ENCODE results near the gene NRCAM. TPM values are rescaled to one million over a fixed set of nuclear protein-coding genes. Genes with fewer than 3 reads are reported as not detected.

The NRCAM gene
- total RNA-seq, 1 donor from 2014 or later = 0.14 TPM

DNA sequence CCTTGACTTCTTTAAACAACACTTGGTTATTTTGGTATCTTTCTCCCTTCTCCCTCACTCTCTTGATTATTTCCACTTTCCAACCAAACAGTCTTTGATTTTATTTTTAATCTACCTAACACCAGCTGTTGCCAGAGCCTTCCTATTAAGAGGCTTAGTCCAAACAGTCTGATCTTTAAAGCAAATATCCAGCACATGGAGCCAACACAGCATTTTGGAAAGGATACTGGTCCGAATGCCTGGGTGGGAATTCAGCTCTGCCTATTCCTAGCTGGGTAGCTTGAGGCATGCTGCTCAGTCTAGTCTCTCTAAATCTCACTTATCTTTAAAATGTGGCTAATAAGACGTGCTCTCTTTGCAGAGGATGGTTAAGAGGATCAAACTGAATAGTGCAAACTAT, 129.3 kb downstream of the NRCAM start:
- DNase-seq = no peak
- H3K27ac ChIP-seq (replicated peaks) = no peak overlapping the region
- no peaks in the 10 kb centered on the region for H3K27me3 ChIP-seq (ENCODE audit: low read depth)
- no peaks in the 10 kb centered on the region for H3K36me3 ChIP-seq
- TF ChIP-seq, protein P1, sequence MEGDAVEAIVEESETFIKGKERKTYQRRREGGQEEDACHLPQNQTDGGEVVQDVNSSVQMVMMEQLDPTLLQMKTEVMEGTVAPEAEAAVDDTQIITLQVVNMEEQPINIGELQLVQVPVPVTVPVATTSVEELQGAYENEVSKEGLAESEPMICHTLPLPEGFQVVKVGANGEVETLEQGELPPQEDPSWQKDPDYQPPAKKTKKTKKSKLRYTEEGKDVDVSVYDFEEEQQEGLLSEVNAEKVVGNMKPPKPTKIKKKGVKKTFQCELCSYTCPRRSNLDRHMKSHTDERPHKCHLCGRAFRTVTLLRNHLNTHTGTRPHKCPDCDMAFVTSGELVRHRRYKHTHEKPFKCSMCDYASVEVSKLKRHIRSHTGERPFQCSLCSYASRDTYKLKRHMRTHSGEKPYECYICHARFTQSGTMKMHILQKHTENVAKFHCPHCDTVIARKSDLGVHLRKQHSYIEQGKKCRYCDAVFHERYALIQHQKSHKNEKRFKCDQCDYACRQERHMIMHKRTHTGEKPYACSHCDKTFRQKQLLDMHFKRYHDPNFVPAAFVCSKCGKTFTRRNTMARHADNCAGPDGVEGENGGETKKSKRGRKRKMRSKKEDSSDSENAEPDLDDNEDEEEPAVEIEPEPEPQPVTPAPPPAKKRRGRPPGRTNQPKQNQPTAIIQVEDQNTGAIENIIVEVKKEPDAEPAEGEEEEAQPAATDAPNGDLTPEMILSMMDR (IDR thresholded peaks at IDR 0.05; ENCODE audit: borderline replicate concordance) = no peak
- H3K9me3 ChIP-seq (replicated peaks) = no peaks in the 10 kb centered on the region
- H3K4me3 ChIP-seq = no peak overlapping the region
- H3K4me1 ChIP-seq = no peaks in the 10 kb centered on the region
- intact Hi-C loops (cut with micrococcal nuclease) = no loop called here

DNA sequence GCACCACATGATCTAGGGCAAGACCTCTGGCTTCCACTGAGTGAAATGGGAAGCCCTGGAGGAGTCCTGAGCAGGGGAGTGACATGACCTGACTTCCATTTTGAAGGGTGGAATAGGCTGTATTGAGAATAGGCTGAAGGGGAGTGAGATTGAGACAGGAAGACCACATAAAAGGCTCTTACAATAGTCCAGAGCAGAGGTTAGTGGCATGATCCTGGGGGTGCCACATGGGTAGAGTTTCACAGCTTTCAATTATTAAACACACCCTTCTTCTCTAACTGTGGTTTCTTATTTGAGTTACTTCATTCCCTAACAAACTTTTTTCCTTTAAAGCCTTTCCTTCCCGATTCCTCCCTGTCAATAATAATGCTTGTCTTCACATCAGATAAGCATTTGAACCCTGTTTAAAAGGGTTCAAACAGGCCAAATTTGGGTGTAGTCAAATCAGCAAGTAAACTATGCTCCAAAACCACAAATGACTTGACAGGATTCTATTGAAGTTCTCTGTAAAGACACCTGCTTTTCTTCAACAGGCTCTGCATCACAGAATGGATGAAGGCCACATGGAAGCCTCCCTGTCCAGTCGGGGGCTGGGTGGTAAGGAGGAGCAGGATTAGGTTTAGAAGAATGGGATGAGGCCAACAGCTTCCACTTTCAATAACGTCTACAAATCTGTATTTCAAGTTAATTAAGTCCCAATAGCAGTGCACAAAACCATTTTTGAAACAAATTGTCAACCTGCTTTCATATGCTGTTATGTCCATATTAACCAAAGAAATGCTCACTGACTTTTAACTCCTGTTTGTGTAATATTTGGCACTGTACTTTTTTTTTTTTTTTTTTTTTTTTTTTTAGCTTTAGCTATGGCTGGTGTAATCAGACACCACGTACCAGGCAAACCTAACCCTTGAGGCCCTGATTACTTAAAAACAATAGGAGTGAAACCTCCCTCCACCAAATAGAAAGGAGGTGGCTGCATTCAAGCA, 131.9 kb downstream of the NRCAM start:
- intact Hi-C loops (cut with micrococcal nuclease) = no loop called here
- TF ChIP-seq, protein P1 (IDR thresholded peaks at IDR 0.05; ENCODE audit: borderline replicate concordance) = no peak
- Histone ChIP-seq H3K36me3 (no peaks in the 10 kb centered on the region), H3K27ac (replicated peaks) (no peak overlapping the region), H3K27me3 (ENCODE audit: low read depth) (no peaks in the 10 kb centered on the region), H3K4me1 (no peaks in the 10 kb centered on the region), H3K9me3 (replicated peaks) (no peaks in the 10 kb centered on the region), H3K4me3 (no peak overlapping the region)
- DNase-seq = no peak

DNA sequence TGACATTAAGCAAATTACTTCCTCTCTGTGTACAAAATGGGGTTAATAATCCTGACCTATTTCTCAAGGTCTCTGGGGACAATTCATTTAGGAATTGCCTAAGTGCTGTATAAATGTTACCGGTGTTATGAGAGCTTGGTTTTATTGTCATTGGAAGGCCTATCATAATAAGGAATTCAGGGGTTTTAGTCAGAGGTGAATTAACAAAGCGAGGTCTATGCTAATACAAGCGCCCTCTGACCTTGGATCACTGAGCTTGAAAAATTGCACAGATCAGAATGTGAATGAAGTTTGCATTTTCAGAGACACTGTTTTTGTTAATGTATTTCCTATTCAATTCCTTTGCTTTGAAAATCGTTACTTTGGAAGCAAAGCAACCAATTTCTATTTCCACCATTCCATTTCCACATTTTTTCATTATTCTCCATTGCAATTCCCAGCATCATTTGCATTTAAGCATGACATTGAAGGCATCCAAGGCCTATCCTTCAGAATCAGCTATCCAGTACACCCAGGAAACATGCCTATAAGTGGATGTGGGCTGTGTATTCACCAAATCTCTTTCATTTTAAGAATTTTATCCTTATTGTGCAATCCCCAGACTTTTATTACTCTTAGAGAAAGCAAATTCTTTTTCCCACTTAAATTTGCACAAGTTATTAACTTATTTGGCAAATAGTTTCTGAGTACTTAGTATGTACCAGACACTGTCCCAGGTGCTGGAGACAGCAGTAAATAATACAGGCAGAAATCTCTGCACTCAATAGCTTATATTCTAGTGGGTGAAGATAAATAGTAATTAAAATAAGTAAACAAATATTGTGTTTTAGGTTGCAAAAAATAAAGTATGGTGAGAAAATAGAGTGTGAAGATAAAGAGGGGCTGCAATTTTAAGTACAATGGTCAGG, 133.1 kb downstream of the NRCAM start:
- TF ChIP-seq, protein P1 (IDR thresholded peaks at IDR 0.05; ENCODE audit: borderline replicate concordance) = no peak
- no peaks in the 10 kb centered on the region for H3K9me3 ChIP-seq (replicated peaks)
- H3K4me3 ChIP-seq = no peak overlapping the region
- H3K4me1 ChIP-seq = no peaks in the 10 kb centered on the region
- intact Hi-C loops (cut with micrococcal nuclease) = no loop called here
- no peak for DNase-seq
- H3K27ac ChIP-seq (replicated peaks) = no peak overlapping the region
- no peaks in the 10 kb centered on the region for H3K36me3 ChIP-seq
- H3K27me3 ChIP-seq (ENCODE audit: low read depth) = no peaks in the 10 kb centered on the region

DNA sequence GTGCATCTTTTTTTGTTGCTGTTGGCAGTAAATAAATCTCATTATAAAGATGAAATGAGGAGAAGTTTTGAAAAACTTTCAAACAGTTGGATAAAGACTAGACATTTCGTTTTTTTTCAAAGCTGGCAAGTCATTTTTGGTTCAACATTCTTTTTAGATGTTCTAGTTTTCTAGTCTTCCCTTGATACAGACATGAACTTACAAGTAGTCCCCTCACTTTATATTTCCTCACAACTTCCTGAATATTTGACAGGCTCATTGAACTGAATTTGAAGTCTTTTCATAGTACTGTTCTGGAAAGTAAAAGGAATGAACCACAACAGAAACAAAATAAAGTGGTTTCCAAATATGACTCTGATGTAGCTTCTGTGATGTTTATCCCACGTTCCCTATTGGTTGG, 134.2 kb downstream of the NRCAM start:
- no peaks in the 10 kb centered on the region for H3K27me3 ChIP-seq (ENCODE audit: low read depth)
- H3K9me3 ChIP-seq (replicated peaks) = no peaks in the 10 kb centered on the region
- no peak overlapping the region for H3K27ac ChIP-seq (replicated peaks)
- no peaks in the 10 kb centered on the region for H3K4me1 ChIP-seq
- intact Hi-C loops (cut with micrococcal nuclease) = no loop called here
- no peak for DNase-seq
- TF ChIP-seq, protein P1 (IDR thresholded peaks at IDR 0.05; ENCODE audit: borderline replicate concordance) = no peak
- no peak overlapping the region for H3K4me3 ChIP-seq
- no peaks in the 10 kb centered on the region for H3K36me3 ChIP-seq

DNA sequence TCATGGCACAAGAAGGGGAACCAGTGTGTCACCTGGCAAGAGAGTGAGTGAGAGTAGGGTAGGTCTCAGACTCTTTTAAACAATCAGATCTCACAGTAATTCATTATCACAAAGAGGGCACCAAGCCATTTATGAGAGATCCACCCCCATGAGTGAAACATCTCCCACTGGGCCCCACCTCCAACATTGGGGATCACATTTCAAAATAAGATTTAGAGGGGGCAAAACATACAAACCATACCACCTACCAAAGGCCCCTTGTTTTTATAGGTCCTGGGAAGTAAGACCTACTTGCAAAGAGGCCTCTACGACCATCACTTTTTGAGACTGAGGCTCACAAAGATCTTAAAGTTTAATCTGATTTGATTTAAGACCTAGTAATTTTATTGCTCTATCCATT, 134.9 kb downstream of the NRCAM start:
- H3K4me3 ChIP-seq = no peak overlapping the region
- TF ChIP-seq, protein P1 (IDR thresholded peaks at IDR 0.05; ENCODE audit: borderline replicate concordance) = no peak
- H3K4me1 ChIP-seq = no peaks in the 10 kb centered on the region
- no peaks in the 10 kb centered on the region for H3K9me3 ChIP-seq (replicated peaks)
- no peak overlapping the region for H3K27ac ChIP-seq (replicated peaks)
- intact Hi-C loops (cut with micrococcal nuclease) = no loop called here
- no peak for DNase-seq
- H3K36me3 ChIP-seq = no peaks in the 10 kb centered on the region
- no peaks in the 10 kb centered on the region for H3K27me3 ChIP-seq (ENCODE audit: low read depth)
